Measurements from ENCODE around the gene GAS2L3. TPM values are rescaled to one million over a fixed set of nuclear protein-coding genes. Genes with fewer than 3 reads are reported as not detected.
"Not testable (repeated sequence)": the region's sequence is repeated elsewhere in the genome, so short reads cannot be mapped to it uniquely, and the experiment has no call there.

Gene GAS2L3
- 1.3 TPM for total RNA-seq

GRCh38 chr12:100573292-100574186 lies at the start of gene GAS2L3:
TSS of gene GAS2L3 (plus strand) at chr12:100573684. CDS start at chr12:100594905, 21,221 bp downstream.
- DNase-seq (ENCODE audit: low spot score) (peak; percentile 91), ATAC-seq (peak; percentile 99)

- no peak for DNase-seq (ENCODE audit: low spot score)
- no peak for ATAC-seq
These were observed 45.5 kb upstream of the GAS2L3 start for GRCh38 chr12:100528034-100528433.

GRCh38 chr12:100528471-100529127 lies 44.9 kb upstream of the GAS2L3 start:
- no peak for DNase-seq (ENCODE audit: low spot score)
- ATAC-seq = no peak

GRCh38 chr12:100529756-100530350 lies 43.6 kb upstream of the GAS2L3 start:
- no peak for ATAC-seq

GRCh38 chr12:100533376-100533775 lies 40.1 kb upstream of the GAS2L3 start:
- no peak for ATAC-seq
- DNase-seq (ENCODE audit: low spot score) = no peak

More at GRCh38 chr12:100529756-100530350, 43.6 kb upstream of the GAS2L3 start:
- DNase-seq (ENCODE audit: low spot score) = no peak

GRCh38 chr12:100534625-100535227 lies 38.8 kb upstream of the GAS2L3 start:
- ATAC-seq = peak; percentile 83

GRCh38 chr12:100539202-100539601 lies 34.3 kb upstream of the GAS2L3 start:
- ATAC-seq = no peak
- DNase-seq (ENCODE audit: low spot score) = no peak

More at GRCh38 chr12:100534625-100535227, 38.8 kb upstream of the GAS2L3 start:
- no peak for DNase-seq (ENCODE audit: low spot score)

- ATAC-seq (no peak), DNase-seq (ENCODE audit: low spot score) (no peak)
These were observed 29.3 kb upstream of the GAS2L3 start for GRCh38 chr12:100544165-100544564.

- ATAC-seq (no peak), DNase-seq (ENCODE audit: low spot score) (no peak)
These were observed 28.4 kb upstream of the GAS2L3 start for GRCh38 chr12:100545092-100545491.

GRCh38 chr12:100553936-100554335 lies 19.5 kb upstream of the GAS2L3 start:
- ATAC-seq (peak; percentile 50), DNase-seq (ENCODE audit: low spot score) (no peak)

GRCh38 chr12:100554608-100555077 lies 18.8 kb upstream of the GAS2L3 start:
- DNase-seq (ENCODE audit: low spot score) (no peak), ATAC-seq (peak; percentile 75)

GRCh38 chr12:100555722-100556121 lies 17.8 kb upstream of the GAS2L3 start:
- DNase-seq (ENCODE audit: low spot score) (no peak), ATAC-seq (peak; percentile 75)

- DNase-seq (ENCODE audit: low spot score) (no peak), ATAC-seq (peak; percentile 12)
These were observed 16.1 kb upstream of the GAS2L3 start for GRCh38 chr12:100557357-100557756.

GRCh38 chr12:100559261-100559660 lies 14.2 kb upstream of the GAS2L3 start:
- DNase-seq (ENCODE audit: low spot score); ATAC-seq: not testable (repeated sequence)

GRCh38 chr12:100564090-100564489 lies 9.4 kb upstream of the GAS2L3 start:
- DNase-seq (ENCODE audit: low spot score) (no peak), ATAC-seq (no peak)

- ATAC-seq (peak; percentile 9), DNase-seq (ENCODE audit: low spot score) (no peak)
These were observed 8.5 kb upstream of the GAS2L3 start for GRCh38 chr12:100564905-100565467.

GRCh38 chr12:100565987-100566545 lies 7.4 kb upstream of the GAS2L3 start:
- DNase-seq (ENCODE audit: low spot score) = no peak
- ATAC-seq = peak; percentile 49

GRCh38 chr12:100566887-100567637 lies 6.4 kb upstream of the GAS2L3 start:
- ATAC-seq = peak; percentile 67
- DNase-seq (ENCODE audit: low spot score) = no peak

- no peak for DNase-seq (ENCODE audit: low spot score)
- no peak for ATAC-seq
These were observed 5.5 kb upstream of the GAS2L3 start for GRCh38 chr12:100567945-100568344.

GRCh38 chr12:100572184-100572583 lies 1.3 kb upstream of the GAS2L3 start:
- ATAC-seq (no peak), DNase-seq (ENCODE audit: low spot score) (no peak)

Data from left lobe of liver (tissue), 2 donors.